B cell (primary cell): Measurements from ENCODE around the gene ELMO1. TPM values are rescaled to one million over a fixed set of nuclear protein-coding genes. Genes with fewer than 3 reads are reported as not detected.

Experiments used
- ATAC-seq: fragments of 200-7000 bp; cut with Tn5 transposase; one replicate; pipeline ENCODE4 v1.10.0; 2021; ENCODE audit warnings: low read depth, mild to moderate bottlenecking, moderate number of reproducible peaks, moderate library complexity
- CTCF ChIA-PET: fragments of 350-600 bp; sonication (Branson Sonifier 250); formaldehyde crosslinking; loops from one replicate; lab custom pipeline; 2021; ENCODE audit warnings: antibody characterized with exemption, inconsistent platforms; lab: Charles Lee
- POLR2A ChIA-PET: fragments of 350-600 bp; sonication (Branson Sonifier 250); formaldehyde crosslinking; loops from one replicate; lab custom pipeline; 2021; ENCODE audit warnings: antibody characterized with exemption; lab: Charles Lee
- DNase-seq: peaks from one replicate; pipeline ENCODE4 v3.0.0; 2013
- H2AFZ ChIP-seq: 2 replicates; pipeline ENCODE4 v1.6.1; 2012; ENCODE audit warnings: mild to moderate bottlenecking, low read depth, low read length; ENCODE audit not compliant: insufficient read depth, poor library complexity, severe bottlenecking
- H3K27ac ChIP-seq, 2 donors: 1 replicate in 1 of 2; 2 replicates in 1 of 2; pipeline ENCODE4 v1.5.1; 2012 to 2013; ENCODE audit warnings: low read length in 2 of 2, mild to moderate bottlenecking in 2 of 2, moderate library complexity in 1 of 2
- H3K27me3 ChIP-seq, 4 experiments: fragments of 200-600 bp in 1 of 4; sonication (generic) in 1 of 4; replicated peaks in 1 of 4; 1 replicate in 2 of 4; 2 replicates in 2 of 4; pipeline versions ENCODE4 v1.6.1 to v1.7.0; 2013 to 2016; ENCODE audit warnings: low read length in 3 of 4, mild to moderate bottlenecking in 2 of 4, mixed read lengths in 1 of 4, moderate library complexity in 1 of 4; ENCODE audit not compliant: insufficient read depth in 4 of 4, control insufficient read depth in 3 of 4; ENCODE audit errors: control extremely low read depth in 1 of 4
- H3K36me3 ChIP-seq, 2 experiments: replicated peaks in 1 of 2; 1 replicate in 1 of 2; 2 replicates in 1 of 2; pipeline versions ENCODE4 v1.6.1 to v1.7.1; 2013; ENCODE audit warnings: low read length in 1 of 2; ENCODE audit not compliant: insufficient read depth in 2 of 2, control insufficient read depth in 1 of 2; ENCODE audit errors: control extremely low read depth in 1 of 2, extremely low read depth in 1 of 2
- H3K4me1 ChIP-seq, 2 donors: fragments of 200-600 bp in 1 of 2; sonication (generic) in 1 of 2; 1 replicate in 1 of 2; 2 replicates in 1 of 2; pipeline versions ENCODE4 v1.5.1 to v1.6.1; 2013 to 2017; ENCODE audit warnings: low read length in 2 of 2; ENCODE audit not compliant: control insufficient read depth in 2 of 2, insufficient read depth in 2 of 2
- H3K4me2 ChIP-seq: replicated peaks from 2 replicates; pipeline ENCODE3; 2012; ENCODE audit warnings: mild to moderate bottlenecking, low read depth, low read length; ENCODE audit not compliant: poor library complexity, severe bottlenecking
- H3K4me3 ChIP-seq, 5 experiments: fragments of 200-600 bp in 1 of 5; sonication (generic) in 1 of 5; 1 replicate in 3 of 5; 2 replicates in 2 of 5; pipeline versions ENCODE4 v1.5.1 to v1.7.0; 2011 to 2016; ENCODE audit warnings: low read length in 4 of 5, mild to moderate bottlenecking in 4 of 5, low read depth in 2 of 5, control low read depth in 1 of 5, moderate library complexity in 1 of 5; ENCODE audit not compliant: insufficient read depth in 1 of 5; ENCODE audit errors: control extremely low read depth in 1 of 5, extremely low read depth in 1 of 5
- H3K79me2 ChIP-seq: fragments of 200-600 bp; sonication (generic); one replicate; pipeline ENCODE4 v1.6.0; 2016; ENCODE audit warnings: low read length; ENCODE audit not compliant: control insufficient read depth, insufficient read depth
- H3K9ac ChIP-seq: fragments of 200-600 bp; sonication (generic); 2 replicates; pipeline ENCODE4 v1.6.1; 2017; ENCODE audit warnings: mild to moderate bottlenecking, low read length, moderate library complexity
- H3K9me3 ChIP-seq, 3 donors: one replicate each; pipeline versions ENCODE4 v1.6.1 to v1.7.1; 2013; ENCODE audit warnings: low read length in 2 of 3; ENCODE audit not compliant: control insufficient read depth in 2 of 3, insufficient read depth in 1 of 3; ENCODE audit errors: control extremely low read depth in 1 of 3
- H4K20me1 ChIP-seq: 2 replicates; pipeline ENCODE4 v1.6.0; 2012; ENCODE audit warnings: mild to moderate bottlenecking, low read length; ENCODE audit not compliant: insufficient read depth, control insufficient read depth, poor library complexity, severe bottlenecking
- H3K27ac Mint-ChIP-seq: one replicate; pipeline ENCODE4 v1.8.0; 2021; ENCODE audit warnings: mixed read lengths
- H3K27me3 Mint-ChIP-seq: one replicate; pipeline ENCODE4 v1.8.0; 2021; ENCODE audit warnings: mixed read lengths
- H3K4me1 Mint-ChIP-seq: one replicate; pipeline ENCODE4 v1.8.0; 2021; ENCODE audit warnings: mixed read lengths
- H3K4me3 Mint-ChIP-seq: one replicate; pipeline ENCODE4 v1.8.0; 2021; ENCODE audit warnings: mixed read lengths
- H3K9me3 Mint-ChIP-seq: one replicate; pipeline ENCODE4 v1.8.0; 2022; ENCODE audit warnings: mixed read lengths; ENCODE audit not compliant: insufficient read depth
- EZH2 ChIP-seq: IDR thresholded peaks from 2 replicates; pipeline ENCODE4 v1.6.1; 2012; ENCODE audit warnings: borderline replicate concordance, low read depth, mild to moderate bottlenecking, moderate library complexity, low read length; ENCODE audit not compliant: insufficient read depth, poor library complexity, severe bottlenecking
- WGBS: methylation state at CpG from one replicate; pipeline ENCODE4 v1.1.5; 2013; ENCODE audit warnings: missing lambda C conversion rate; ENCODE audit not compliant: insufficient coverage; 5-methylcytosine and 5-hydroxymethylcytosine counted together
- intact Hi-C: fragments of 100-400 bp; cut with micrococcal nuclease; formaldehyde crosslinking; loops from one replicate; pipeline ENCODE4 v1.10.0; 2022
- polyA plus RNA-seq: library from polyadenylated mRNA; depleted of rRNA; stranded (reverse); fragments of >200 nt; gene quantifications from 2 replicates; pipeline ENCODE4 v1.2.3, GENCODE V29; 2012
- total RNA-seq, 2 donors: library from RNA; stranded (reverse); fragments of 120-200 nt in 1 of 2; gene quantifications; 1 replicate in 1 of 2; 2 replicates in 1 of 2; pipeline versions ENCODE4 v1.2.3 to v1.2.4, GENCODE V29; 2013 to 2022
- TF ChIP-seq, protein P1 (sequence below): fragments of 200-600 bp; IDR thresholded peaks from one replicate; pipeline ENCODE4 v1.8.0; 2022; ENCODE audit warnings: antibody characterized with exemption, mild to moderate bottlenecking

Gene ELMO1
- total and polyA plus RNA-seq, 2 donors (not counting 1 experiment from before 2014, with no cell fraction given) = 44.7 to 177 TPM

DNA sequence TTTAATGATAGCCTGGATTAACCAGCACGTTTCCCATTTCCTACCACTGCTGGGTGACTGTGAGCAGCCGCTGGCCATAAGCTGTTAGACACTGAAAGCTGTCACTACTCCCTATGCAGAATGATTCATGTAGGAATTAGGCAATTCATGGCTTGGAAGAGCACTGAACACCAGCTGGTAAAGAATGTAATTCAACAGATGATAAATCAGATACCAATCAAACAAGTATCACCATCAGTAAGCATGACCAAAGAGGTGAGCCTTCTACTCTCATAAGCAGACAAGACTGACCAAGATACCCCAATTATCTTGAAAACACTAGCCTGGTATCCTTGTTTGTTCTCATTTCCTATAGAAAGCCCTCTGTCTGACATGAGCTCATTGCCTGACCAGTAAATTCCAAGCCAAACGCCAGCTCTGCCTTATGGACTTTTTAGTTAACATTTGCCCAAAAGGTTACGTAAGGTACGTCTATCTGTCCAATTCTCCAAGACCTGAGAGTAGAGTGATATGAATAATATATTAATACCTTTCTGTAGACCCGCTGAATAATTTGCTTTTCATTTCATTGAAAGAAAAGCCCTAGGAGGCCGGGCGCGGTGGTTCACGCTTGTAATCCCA lies 127.7 kb downstream of the ELMO1 start:
- Mint-ChIP-seq H3K27me3 (no peaks in the 10 kb centered on the region), H3K4me3 (no peak overlapping the region), H3K9me3 (no peaks in the 10 kb centered on the region), H3K27ac (no peak overlapping the region), H3K4me1 (peaks cover 9% of the 10 kb centered on the region)
- Histone ChIP-seq H3K27me3 (no peaks in the 10 kb centered on the region), H3K4me3 (no peak overlapping the region), H3K4me1 (peaks cover 33 to 35% of the 10 kb centered on the region in 2 donors), H3K9ac (no peak overlapping the region), H3K79me2 (peaks cover 82% of the 10 kb centered on the region), H3K36me3 (peaks cover 0 to 13% of the 10 kb centered on the region in 2 experiments), H4K20me1 (peaks cover 23% of the 10 kb centered on the region), H3K9me3 (no peaks in the 10 kb centered on the region), H3K4me2 (no peak overlapping the region), H2AFZ (no peak overlapping the region), H3K27ac (no peak overlapping the region)
- intact Hi-C loops = no loop called here
- ATAC-seq = no peak
- ChIA-PET CTCF (interaction anchor here (1.4 kb wide), 2 partner anchors 11 to 121 kb away, joined by 3 read pairs; no protein-coding TSS in a partner anchor), POLR2A (no interaction called here)
- DNase-seq = no peak
- no peak for TF ChIP-seq EZH2
- TF ChIP-seq, protein P1, sequence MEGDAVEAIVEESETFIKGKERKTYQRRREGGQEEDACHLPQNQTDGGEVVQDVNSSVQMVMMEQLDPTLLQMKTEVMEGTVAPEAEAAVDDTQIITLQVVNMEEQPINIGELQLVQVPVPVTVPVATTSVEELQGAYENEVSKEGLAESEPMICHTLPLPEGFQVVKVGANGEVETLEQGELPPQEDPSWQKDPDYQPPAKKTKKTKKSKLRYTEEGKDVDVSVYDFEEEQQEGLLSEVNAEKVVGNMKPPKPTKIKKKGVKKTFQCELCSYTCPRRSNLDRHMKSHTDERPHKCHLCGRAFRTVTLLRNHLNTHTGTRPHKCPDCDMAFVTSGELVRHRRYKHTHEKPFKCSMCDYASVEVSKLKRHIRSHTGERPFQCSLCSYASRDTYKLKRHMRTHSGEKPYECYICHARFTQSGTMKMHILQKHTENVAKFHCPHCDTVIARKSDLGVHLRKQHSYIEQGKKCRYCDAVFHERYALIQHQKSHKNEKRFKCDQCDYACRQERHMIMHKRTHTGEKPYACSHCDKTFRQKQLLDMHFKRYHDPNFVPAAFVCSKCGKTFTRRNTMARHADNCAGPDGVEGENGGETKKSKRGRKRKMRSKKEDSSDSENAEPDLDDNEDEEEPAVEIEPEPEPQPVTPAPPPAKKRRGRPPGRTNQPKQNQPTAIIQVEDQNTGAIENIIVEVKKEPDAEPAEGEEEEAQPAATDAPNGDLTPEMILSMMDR = no peak
- 96% methylated on average over 6 of the region's 10 CpGs for WGBS

DNA sequence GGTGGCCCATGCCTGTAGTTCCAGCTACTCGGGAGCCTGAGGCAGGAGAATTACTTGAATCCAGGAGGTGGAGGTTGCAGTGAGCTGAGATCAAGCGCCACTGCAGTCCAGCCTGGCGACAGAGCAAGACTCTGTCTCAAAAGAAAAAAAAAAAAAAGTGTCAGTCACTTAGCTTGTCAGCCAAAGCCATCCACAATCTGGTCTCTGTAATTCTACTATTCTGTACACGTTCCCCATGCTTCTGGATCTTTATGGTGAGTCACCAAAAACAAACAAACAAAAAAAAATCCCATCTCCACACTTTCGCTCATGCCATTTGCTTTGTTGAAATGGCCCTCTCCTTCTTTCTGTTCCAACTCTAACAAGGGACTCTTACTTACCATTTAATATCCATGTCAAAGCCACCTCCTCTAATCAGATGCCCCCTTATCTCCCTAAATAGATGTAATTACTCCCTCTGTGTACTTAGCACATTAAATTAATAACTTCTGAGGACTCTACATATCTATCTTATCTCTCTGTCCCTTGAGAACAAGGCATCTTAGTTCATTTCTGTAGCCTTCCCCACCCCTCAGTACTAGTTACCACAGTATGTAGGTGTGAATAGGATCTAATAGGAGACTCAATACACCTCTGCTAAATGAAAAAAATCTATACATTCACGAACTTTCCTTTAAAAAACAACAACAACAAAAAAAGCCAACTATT lies 128.4 kb downstream of the ELMO1 start:
- Histone ChIP-seq H3K9ac (no peak overlapping the region), H3K79me2 (peaks cover 79% of the 10 kb centered on the region), H3K9me3 (no peaks in the 10 kb centered on the region), H4K20me1 (peaks cover 17% of the 10 kb centered on the region), H3K27me3 (no peaks in the 10 kb centered on the region), H3K4me3 (no peak overlapping the region), H3K36me3 (peaks cover 0 to 11% of the 10 kb centered on the region in 2 experiments), H2AFZ (no peak overlapping the region), H3K4me2 (no peak overlapping the region), H3K27ac (no peak overlapping the region), H3K4me1 (peaks cover 39% of the 10 kb centered on the region in 2 donors)
- Mint-ChIP-seq H3K27ac (no peak overlapping the region), H3K4me1 (peaks cover 15% of the 10 kb centered on the region), H3K4me3 (no peak overlapping the region), H3K27me3 (no peaks in the 10 kb centered on the region), H3K9me3 (no peaks in the 10 kb centered on the region)
- no peak for TF ChIP-seq EZH2
- TF ChIP-seq, protein P1 = no peak
- intact Hi-C loops = no loop called here
- ChIA-PET POLR2A (no interaction called here), CTCF (interaction anchor here (0.8 to 1.9 kb wide), 6 partner anchors 8 to 120 kb away, joined by 3 to 7 read pairs (median 3); no protein-coding TSS in a partner anchor)
- WGBS = 94% methylated on average over 3 of the region's 6 CpGs
- ATAC-seq = no peak
- no peak for DNase-seq
